ENCODE measurements around the gene CYB5R2. TPM values are rescaled to one million over a fixed set of nuclear protein-coding genes. Genes with fewer than 3 reads are reported as not detected.

The CYB5R2 gene
- total RNA-seq, 3 donors from 2014 or later, result 9.8 to 32.1 (median 21.6) TPM

- H3K27ac ChIP-seq, result no peak overlapping the region
- no peaks in the 10 kb centered on the region for H3K9me3 ChIP-seq
- H3K4me1 ChIP-seq, result no peaks in the 10 kb centered on the region
- intact Hi-C loops (cut with DNase I; ENCODE audit: low total_unique reads), result no loop called here
- no peaks in the 10 kb centered on the region for H3K36me3 ChIP-seq
- H3K27me3 ChIP-seq, result no peaks in the 10 kb centered on the region
- TF ChIP-seq CTCF (IDR thresholded peaks at IDR 0.05) (no peak), POLR2AphosphoS5 (IDR thresholded peaks at IDR 0.05) (no peak), POLR2A (IDR thresholded peaks at IDR 0.05) (no peak)
- no peak overlapping the region for H3K4me3 ChIP-seq
- no peak for DNase-seq (ENCODE audit: low spot score in 2 of 2)
Measured at GRCh38 chr11:7621554-7621953, 51.7 kb downstream of the CYB5R2 start.

- TF ChIP-seq CTCF (IDR thresholded peaks at IDR 0.05) (no peak), POLR2AphosphoS5 (IDR thresholded peaks at IDR 0.05) (no peak), POLR2A (IDR thresholded peaks at IDR 0.05) (no peak)
- intact Hi-C loops (cut with DNase I; ENCODE audit: low total_unique reads), result no loop called here
- Histone ChIP-seq H3K27me3 (no peaks in the 10 kb centered on the region), H3K4me3 (no peak overlapping the region), H3K9me3 (no peaks in the 10 kb centered on the region), H3K36me3 (no peaks in the 10 kb centered on the region), H3K4me1 (no peaks in the 10 kb centered on the region), H3K27ac (no peak overlapping the region)
- no peak for DNase-seq (ENCODE audit: low spot score in 2 of 2)
Measured at GRCh38 chr11:7621090-7621489, 52.2 kb downstream of the CYB5R2 start.

GRCh38 chr11:7619322-7619721 lies 54.0 kb downstream of the CYB5R2 start:
- H3K9me3 ChIP-seq, result no peaks in the 10 kb centered on the region
- no peaks in the 10 kb centered on the region for H3K36me3 ChIP-seq
- no peak overlapping the region for H3K27ac ChIP-seq

GRCh38 chr11:7617032-7617431 lies 56.3 kb downstream of the CYB5R2 start:
- Histone ChIP-seq H3K4me1 (peaks cover 0 to 10% of the 10 kb centered on the region in 2 donors), H3K27ac (no peak overlapping the region), H3K4me3 (no peak overlapping the region), H3K36me3 (no peaks in the 10 kb centered on the region), H3K27me3 (no peaks in the 10 kb centered on the region), H3K9me3 (no peaks in the 10 kb centered on the region)
- TF ChIP-seq CTCF (IDR thresholded peaks at IDR 0.05) (no peak), POLR2A (IDR thresholded peaks at IDR 0.05) (no peak), POLR2AphosphoS5 (IDR thresholded peaks at IDR 0.05) (no peak)
- intact Hi-C loops (cut with DNase I; ENCODE audit: low total_unique reads), result no loop called here
- no peak for DNase-seq (ENCODE audit: low spot score in 2 of 2)

More at GRCh38 chr11:7619322-7619721, 54.0 kb downstream of the CYB5R2 start:
- no peaks in the 10 kb centered on the region for H3K27me3 ChIP-seq
- H3K4me1 ChIP-seq, result no peaks in the 10 kb centered on the region
- no peak for DNase-seq (ENCODE audit: low spot score in 2 of 2)
- no peak overlapping the region for H3K4me3 ChIP-seq
- TF ChIP-seq CTCF (IDR thresholded peaks at IDR 0.05) (no peak), POLR2AphosphoS5 (IDR thresholded peaks at IDR 0.05) (no peak), POLR2A (IDR thresholded peaks at IDR 0.05) (no peak)
- intact Hi-C loops (cut with DNase I; ENCODE audit: low total_unique reads), result no loop called here

Other genes starting within 250 kb of the CYB5R2 start
- 10 to 100 TPM in 1 of 3 donors, 1 to 10 TPM in 2; 4.6 to 11.9 (median 4.6) TPM for gene OLFML1, start 188.0 kb downstream of the CYB5R2 start, total RNA-seq
- gene PPFIBP2, start 159.5 kb downstream of the CYB5R2 start, total RNA-seq, result 10 to 100 TPM; 32.3 to 56.1 (median 43.3) TPM
- gene OVCH2, start 33.0 kb upstream of the CYB5R2 start, total RNA-seq, result 10 to 100 TPM in 1 of 3 donors, 1 to 10 TPM in 1, not detected in 1; 7.0 to 17.7 TPM
- 10 to 100 TPM in 1 of 3 donors, 1 to 10 TPM in 1, not detected in 1; 6.6 to 13.0 TPM for gene OR5P2, start 123.4 kb upstream of the CYB5R2 start, total RNA-seq
- gene OR5P3, start 157.3 kb upstream of the CYB5R2 start, total RNA-seq, result 10 to 100 TPM in 1 of 3 donors, 1 to 10 TPM in 1, not detected in 1; 3.9 to 11.1 TPM

Data from breast epithelium (tissue), 4 donors.